Lung microvascular endothelial cell (primary cell): ENCODE data around the gene NTN4. TPM values are rescaled to one million over a fixed set of nuclear protein-coding genes. Genes with fewer than 3 reads are reported as not detected.
"Not testable (repeated sequence)": the region's sequence is repeated elsewhere in the genome, so short reads cannot be mapped to it uniquely, and the experiment has no call there.

Experiments used
- DNase-seq, 2 donors: peaks; one replicate each; pipeline versions ENCODE4 v3.0.0 to v3.0.0-alpha.2; 2010; ENCODE audit warnings: low read depth in 2 of 2
- total RNA-seq: library from RNA; depleted of rRNA; stranded (reverse); fragments of >200 nt; gene quantifications from 2 replicates; pipeline ENCODE4 v1.2.1, GENCODE V29; 2014

Gene NTN4
- total RNA-seq, 1 donor from 2014 or later = 678 TPM

- no peak for DNase-seq
These were observed 34.2 kb downstream of the NTN4 start for GRCh38 chr12:95756362-95756761.

- DNase-seq = no peak
These were observed 35.2 kb downstream of the NTN4 start for GRCh38 chr12:95755261-95755865.

- not testable (repeated sequence) for DNase-seq
These were observed 44.5 kb downstream of the NTN4 start for GRCh38 chr12:95746062-95746461.

- no peak for DNase-seq
These were observed 48.0 kb downstream of the NTN4 start for GRCh38 chr12:95742586-95742985.

GRCh38 chr12:95741635-95742034, 48.9 kb downstream of the NTN4 start:
- no peak for DNase-seq

- DNase-seq = no peak
These were observed 49.8 kb downstream of the NTN4 start for GRCh38 chr12:95740751-95741150.

GRCh38 chr12:95739561-95740313, 50.8 kb downstream of the NTN4 start:
- DNase-seq = peak; percentile 65 to 71

- DNase-seq = no peak
These were observed 52.4 kb downstream of the NTN4 start for GRCh38 chr12:95738024-95738611.

GRCh38 chr12:95736631-95737030, 53.9 kb downstream of the NTN4 start:
- no peak for DNase-seq

- not testable (repeated sequence) for DNase-seq
These were observed 54.8 kb downstream of the NTN4 start for GRCh38 chr12:95735728-95736127.

- peak in 1 of 2 donors; percentile 37 for DNase-seq
These were observed 57.3 kb downstream of the NTN4 start for GRCh38 chr12:95733141-95733825.

GRCh38 chr12:95731519-95731958, 59.0 kb downstream of the NTN4 start:
- no peak for DNase-seq

- no peak for DNase-seq
These were observed 60.1 kb downstream of the NTN4 start for GRCh38 chr12:95730457-95730856.

GRCh38 chr12:95726903-95727302, 63.7 kb downstream of the NTN4 start:
- DNase-seq = no peak

- DNase-seq = no peak
These were observed 65.8 kb downstream of the NTN4 start for GRCh38 chr12:95724767-95725166.

- DNase-seq = no peak
These were observed 66.7 kb downstream of the NTN4 start for GRCh38 chr12:95723693-95724384.

GRCh38 chr12:95721320-95721719, 69.2 kb downstream of the NTN4 start:
- DNase-seq = peak in 1 of 2 donors; percentile 34

- no peak for DNase-seq
These were observed 70.4 kb downstream of the NTN4 start for GRCh38 chr12:95720146-95720545.

GRCh38 chr12:95718772-95719171, 71.8 kb downstream of the NTN4 start:
- no peak for DNase-seq

GRCh38 chr12:95718006-95718431, 72.5 kb downstream of the NTN4 start:
- DNase-seq = peak; percentile 43

GRCh38 chr12:95717316-95717928, 73.1 kb downstream of the NTN4 start:
- no peak for DNase-seq
